ENCODE measurements around the gene MBD3L5.
A peak's percentile ranks its signal among the peaks of the same experiment; 100 is the strongest.
"Not testable (repeated sequence)": the region's sequence is repeated elsewhere in the genome, so short reads cannot be mapped to it uniquely, and the experiment has no call there.

The MBD3L5 gene

GRCh38 chr19:7056371-7056770 lies 26.0 kb downstream of the MBD3L5 start:
- not testable (repeated sequence) for H3K4me1 ChIP-seq (ENCODE audit: control insufficient read depth, insufficient read depth, low read length); H3K27me3 ChIP-seq (ENCODE audit: control insufficient read depth, insufficient read depth, low read length); H3K27ac ChIP-seq (ENCODE audit: low read depth, low read length); H3K4me3 ChIP-seq (ENCODE audit: low read length); H3K36me3 ChIP-seq (ENCODE audit: control insufficient read depth, insufficient read depth, low read length); H3K9ac ChIP-seq (ENCODE audit: low read length)

- not testable (repeated sequence) for H3K4me1 ChIP-seq (ENCODE audit: control insufficient read depth, insufficient read depth, low read length); H3K27ac ChIP-seq (ENCODE audit: low read depth, low read length); H3K36me3 ChIP-seq (ENCODE audit: control insufficient read depth, insufficient read depth, low read length); H3K9ac ChIP-seq (ENCODE audit: low read length); H3K4me3 ChIP-seq (ENCODE audit: low read length); H3K27me3 ChIP-seq (ENCODE audit: control insufficient read depth, insufficient read depth, low read length)
These were observed 28.2 kb downstream of the MBD3L5 start, which contains the start of gene MBD3L3 for GRCh38 chr19:7058576-7058975. TSS of gene MBD3L3 (minus strand) at chr19:7058676. CDS start at chr19:7058605, 71 bp downstream.

GRCh38 chr19:7059977-7060376 lies 29.6 kb downstream of the MBD3L5 start:
- H3K36me3 ChIP-seq (ENCODE audit: control insufficient read depth, insufficient read depth, low read length); H3K4me3 ChIP-seq (ENCODE audit: low read length); H3K9ac ChIP-seq (ENCODE audit: low read length); H3K4me1 ChIP-seq (ENCODE audit: control insufficient read depth, insufficient read depth, low read length); H3K27me3 ChIP-seq (ENCODE audit: control insufficient read depth, insufficient read depth, low read length); H3K27ac ChIP-seq (ENCODE audit: low read depth, low read length): not testable (repeated sequence)

GRCh38 chr19:7063339-7063738 lies 33.0 kb downstream of the MBD3L5 start:
- no peaks in the 10 kb centered on the region for H3K36me3 ChIP-seq (ENCODE audit: control insufficient read depth, insufficient read depth, low read length)
- H3K27me3 ChIP-seq (ENCODE audit: control insufficient read depth, insufficient read depth, low read length), result no peaks in the 10 kb centered on the region
- H3K9ac ChIP-seq (ENCODE audit: low read length), result no peak overlapping the region
- no peak overlapping the region for H3K27ac ChIP-seq (ENCODE audit: low read depth, low read length)
- H3K4me3 ChIP-seq (ENCODE audit: low read length), result no peak overlapping the region
- H3K4me1 ChIP-seq (ENCODE audit: control insufficient read depth, insufficient read depth, low read length), result no peaks in the 10 kb centered on the region

GRCh38 chr19:7063764-7064418 lies 33.5 kb downstream of the MBD3L5 start:
- Histone ChIP-seq H3K27me3 (ENCODE audit: control insufficient read depth, insufficient read depth, low read length) (no peaks in the 10 kb centered on the region), H3K4me1 (ENCODE audit: control insufficient read depth, insufficient read depth, low read length) (no peaks in the 10 kb centered on the region), H3K4me3 (ENCODE audit: low read length) (no peak overlapping the region), H3K9ac (ENCODE audit: low read length) (no peak overlapping the region), H3K27ac (ENCODE audit: low read depth, low read length) (no peak overlapping the region), H3K36me3 (ENCODE audit: control insufficient read depth, insufficient read depth, low read length) (no peaks in the 10 kb centered on the region)

- H3K27ac ChIP-seq (ENCODE audit: low read depth, low read length); H3K9ac ChIP-seq (ENCODE audit: low read length); H3K36me3 ChIP-seq (ENCODE audit: control insufficient read depth, insufficient read depth, low read length); H3K27me3 ChIP-seq (ENCODE audit: control insufficient read depth, insufficient read depth, low read length); H3K4me1 ChIP-seq (ENCODE audit: control insufficient read depth, insufficient read depth, low read length); H3K4me3 ChIP-seq (ENCODE audit: low read length): not testable (repeated sequence)
These were observed 36.7 kb downstream of the MBD3L5 start for GRCh38 chr19:7067122-7067521.

GRCh38 chr19:7067716-7068115 lies 37.3 kb downstream of the MBD3L5 start:
- Histone ChIP-seq H3K36me3 (ENCODE audit: control insufficient read depth, insufficient read depth, low read length) (peaks cover 6% of the 10 kb centered on the region), H3K4me1 (ENCODE audit: control insufficient read depth, insufficient read depth, low read length) (peaks cover 5% of the 10 kb centered on the region), H3K9ac (ENCODE audit: low read length) (no peak overlapping the region), H3K27me3 (ENCODE audit: control insufficient read depth, insufficient read depth, low read length) (no peaks in the 10 kb centered on the region), H3K27ac (ENCODE audit: low read depth, low read length) (no peak overlapping the region), H3K4me3 (ENCODE audit: low read length) (no peak overlapping the region)

GRCh38 chr19:7068599-7068998 lies 38.2 kb downstream of the MBD3L5 start:
- H3K36me3 ChIP-seq (ENCODE audit: control insufficient read depth, insufficient read depth, low read length), result peaks cover 10% of the 10 kb centered on the region
- no peak overlapping the region for H3K27ac ChIP-seq (ENCODE audit: low read depth, low read length)
- no peaks in the 10 kb centered on the region for H3K27me3 ChIP-seq (ENCODE audit: control insufficient read depth, insufficient read depth, low read length)
- no peak overlapping the region for H3K4me3 ChIP-seq (ENCODE audit: low read length)
- no peak overlapping the region for H3K9ac ChIP-seq (ENCODE audit: low read length)
- H3K4me1 ChIP-seq (ENCODE audit: control insufficient read depth, insufficient read depth, low read length), result peaks cover 5% of the 10 kb centered on the region

- H3K36me3 ChIP-seq (ENCODE audit: control insufficient read depth, insufficient read depth, low read length), result peaks cover 11% of the 10 kb centered on the region
- peak within 1 kb of the TSS; percentile 83 for H3K9ac ChIP-seq (ENCODE audit: low read length)
- peak within 1 kb of the TSS; percentile 87 for H3K4me3 ChIP-seq (ENCODE audit: low read length)
- peaks cover 5% of the 10 kb centered on the region for H3K4me1 ChIP-seq (ENCODE audit: control insufficient read depth, insufficient read depth, low read length)
- H3K27ac ChIP-seq (ENCODE audit: low read depth, low read length), result peak within 1 kb of the TSS; percentile 79
- no peaks in the 10 kb centered on the region for H3K27me3 ChIP-seq (ENCODE audit: control insufficient read depth, insufficient read depth, low read length)
These were observed 38.9 kb downstream of the MBD3L5 start, which contains the start of gene ZNF557 for GRCh38 chr19:7069042-7069903. TSS of gene ZNF557 (plus strand) at chr19:7069703. CDS start at chr19:7075075, 5,372 bp downstream.

- H3K4me3 ChIP-seq (ENCODE audit: low read length), result peak overlapping the region; percentile 87
- H3K36me3 ChIP-seq (ENCODE audit: control insufficient read depth, insufficient read depth, low read length), result peaks cover 16% of the 10 kb centered on the region
- H3K27me3 ChIP-seq (ENCODE audit: control insufficient read depth, insufficient read depth, low read length), result no peaks in the 10 kb centered on the region
- peaks cover 5% of the 10 kb centered on the region for H3K4me1 ChIP-seq (ENCODE audit: control insufficient read depth, insufficient read depth, low read length)
- H3K9ac ChIP-seq (ENCODE audit: low read length), result peak overlapping the region; percentile 83
- H3K27ac ChIP-seq (ENCODE audit: low read depth, low read length), result peak overlapping the region; percentile 79
These were observed 39.5 kb downstream of the MBD3L5 start for GRCh38 chr19:7069904-7070226.

GRCh38 chr19:7072541-7072940 lies 42.2 kb downstream of the MBD3L5 start:
- Histone ChIP-seq H3K27ac (ENCODE audit: low read depth, low read length) (no peak overlapping the region), H3K4me3 (ENCODE audit: low read length) (no peak overlapping the region), H3K27me3 (ENCODE audit: control insufficient read depth, insufficient read depth, low read length) (no peaks in the 10 kb centered on the region), H3K36me3 (ENCODE audit: control insufficient read depth, insufficient read depth, low read length) (peaks cover 40% of the 10 kb centered on the region), H3K4me1 (ENCODE audit: control insufficient read depth, insufficient read depth, low read length) (peaks cover 5% of the 10 kb centered on the region), H3K9ac (ENCODE audit: low read length) (no peak overlapping the region)

- H3K9ac ChIP-seq (ENCODE audit: low read length), result no peak overlapping the region
- no peak overlapping the region for H3K4me3 ChIP-seq (ENCODE audit: low read length)
- peaks cover 5% of the 10 kb centered on the region for H3K4me1 ChIP-seq (ENCODE audit: control insufficient read depth, insufficient read depth, low read length)
- H3K27ac ChIP-seq (ENCODE audit: low read depth, low read length), result no peak overlapping the region
- H3K27me3 ChIP-seq (ENCODE audit: control insufficient read depth, insufficient read depth, low read length), result no peaks in the 10 kb centered on the region
- peaks cover 57% of the 10 kb centered on the region for H3K36me3 ChIP-seq (ENCODE audit: control insufficient read depth, insufficient read depth, low read length)
These were observed 44.4 kb downstream of the MBD3L5 start for GRCh38 chr19:7074705-7075282.

Measured in rectal smooth muscle tissue (tissue), 1 donor.